ENCODE data around the gene MGAT5B. TPM values are rescaled to one million over a fixed set of nuclear protein-coding genes. Genes with fewer than 3 reads are reported as not detected.

Gene MGAT5B
- total and polyA plus RNA-seq, 9 of the 15 experiments (the other 6 are each of a cell fraction or from before 2014, with no cell fraction given) = 0.09 to 0.43 (median 0.18) TPM; not detected in 4

- FAIRE-seq (no peak), DNase-seq (ENCODE audit: extremely low read depth in 1 of 4, low spot score in 3 of 4) (no peak), ATAC-seq (no peak)
- Histone ChIP-seq H3K4me2 (ENCODE audit: insufficient read depth, low read length) (no peak overlapping the region), H3K79me2 (ENCODE audit: control insufficient read depth, insufficient read depth, low read length) (no peaks in the 10 kb centered on the region), H3K27ac (ENCODE audit: extremely low read depth, low read depth, low read length) (no peak overlapping the region), H3K4me1 (replicated peaks in 1 of 2; ENCODE audit: control insufficient read depth in 2 of 2, insufficient read depth in 2 of 2, low read length in 2 of 2) (no peaks in the 10 kb centered on the region), H3K9me1 (ENCODE audit: control insufficient read depth, insufficient read depth, low read length) (peaks cover 3% of the 10 kb centered on the region), H3K9ac (ENCODE audit: insufficient read depth in 1 of 2, low read depth in 2 of 2, low read length in 2 of 2) (peak overlapping the region in 1 of 2 experiments; percentile 40; a peak in 1 of 4 replicates), H4K20me1 (replicated peaks; ENCODE audit: control insufficient read depth, insufficient read depth, low read length) (0 out of 2 replicates have a peak, but pooled peaks cover 7% of the 10 kb centered on the region), H3K4me3 (no peak overlapping the region), H2AFZ (ENCODE audit: low read depth, low read length) (no peak overlapping the region), H3K27me3 (ENCODE audit: control insufficient read depth in 2 of 2, insufficient read depth in 2 of 2, low read length in 2 of 2) (peaks cover 12 to 83% of the 10 kb centered on the region in 2 experiments), H3K9me3 (replicated peaks; ENCODE audit: control insufficient read depth, insufficient read depth, low read depth, low read length) (no peaks in the 10 kb centered on the region), H3K36me3 (ENCODE audit: control insufficient read depth, insufficient read depth, low read length) (no peaks in the 10 kb centered on the region)
- ChIA-PET CTCF (ENCODE audit: low intra/inter-chr PET ratio) (no interaction called here), POLR2A (interaction anchor here (1.2 kb wide), 1 partner anchor 10 kb away, joined by 6 read pairs; no protein-coding TSS in a partner anchor)
- TF ChIP-seq CHD4 (IDR thresholded peaks at IDR 0.05; ENCODE audit: insufficient read depth, insufficient replicate concordance, low read depth, low read length, poor library complexity, severe bottlenecking) = no peak
- TF ChIP-seq TBP (optimal IDR thresholded peaks at IDR 0.05; ENCODE audit: low read depth, low read length) = no peak
- no peak for TF ChIP-seq ZNF512 (tag; IDR thresholded peaks at IDR 0.05)
- no peak for TF ChIP-seq ZNF197 (CRISPR knock-in tag; IDR thresholded peaks at IDR 0.05; ENCODE audit: low read depth)
- intact Hi-C loops (cut with micrococcal nuclease) = loop anchor here (5.0 kb wide), 1 partner anchor 72 kb away; no protein-coding TSS in a partner anchor
- no TSS peak for BruUV-seq (replicated peaks)
- in situ Hi-C loops (cut with MboI) = no loop called here
- 5% methylated on average over 5 of the region's 5 CpGs for WGBS (ENCODE audit: insufficient coverage, low coverage, missing lambda C conversion rate)
Measured at GRCh38 chr17:76889323-76889722, 21.1 kb downstream of the MGAT5B start.
